WI38 (cell line): Measurements from ENCODE around the gene PDSS2.

Experiments
- H3K4me3 ChIP-seq: 2 replicates; pipeline ENCODE4 v1.5.1; 2011; ENCODE audit warnings: low read depth, mild to moderate bottlenecking, control low read depth, low read length
- CTCF ChIP-seq: IDR thresholded peaks from 2 replicates; pipeline ENCODE4 v1.5.1; 2012; ENCODE audit warnings: low read depth, mild to moderate bottlenecking, control low read depth, low read length

The PDSS2 gene

DNA sequence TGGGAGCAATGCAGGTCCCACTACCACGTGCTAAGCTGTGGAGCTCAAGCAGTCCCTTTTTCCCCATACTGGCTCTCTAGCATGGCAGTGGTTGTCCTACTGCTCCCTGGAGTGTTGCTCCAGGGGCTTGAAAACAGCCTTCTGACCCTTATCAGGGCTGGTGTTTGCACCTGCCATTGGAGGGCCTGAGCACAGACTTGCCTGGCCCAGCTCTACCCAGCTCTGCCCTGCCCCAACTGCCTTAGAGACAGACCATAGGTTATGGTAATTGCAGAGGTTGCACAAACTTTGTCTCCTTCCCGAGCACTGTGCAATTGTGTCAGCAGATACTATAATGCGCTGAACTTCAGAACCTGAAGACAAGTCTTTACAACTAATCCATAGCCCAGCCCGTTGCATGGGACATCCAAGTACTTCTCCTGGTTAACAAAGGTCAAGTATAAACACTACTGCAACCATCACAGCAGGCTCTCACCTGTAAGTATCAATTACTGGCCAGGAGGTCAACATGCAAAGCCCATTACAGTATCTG lies 58.7 kb downstream of the PDSS2 start:
- no peak for TF ChIP-seq CTCF

GRCh38 chr6:107399935-107400334 lies 59.4 kb downstream of the PDSS2 start:
- TF ChIP-seq CTCF: no peak
- no peak overlapping the region for H3K4me3 ChIP-seq

More for the DNA sequence above, 58.7 kb downstream of the PDSS2 start:
- H3K4me3 ChIP-seq: no peak overlapping the region

DNA sequence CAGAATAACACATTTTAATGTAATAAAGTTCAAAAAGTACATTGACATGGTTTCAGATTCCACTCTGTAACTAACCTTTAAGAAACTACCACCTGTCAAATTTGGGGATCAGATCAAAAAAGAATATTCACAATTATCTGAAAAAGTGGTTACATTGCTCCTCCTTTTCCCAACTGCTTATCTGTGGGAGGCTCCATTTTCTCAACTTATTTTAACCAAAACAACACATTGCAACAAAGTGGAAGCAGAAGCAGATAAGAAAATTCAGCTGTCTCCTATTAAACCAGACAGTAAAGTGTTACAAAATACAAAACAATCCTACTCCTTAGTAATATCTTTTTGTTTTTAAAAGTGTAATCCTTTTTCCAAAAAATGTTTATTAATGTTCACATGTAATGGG lies 61.4 kb downstream of the PDSS2 start:
- no peak overlapping the region for H3K4me3 ChIP-seq
- TF ChIP-seq CTCF: no peak

DNA sequence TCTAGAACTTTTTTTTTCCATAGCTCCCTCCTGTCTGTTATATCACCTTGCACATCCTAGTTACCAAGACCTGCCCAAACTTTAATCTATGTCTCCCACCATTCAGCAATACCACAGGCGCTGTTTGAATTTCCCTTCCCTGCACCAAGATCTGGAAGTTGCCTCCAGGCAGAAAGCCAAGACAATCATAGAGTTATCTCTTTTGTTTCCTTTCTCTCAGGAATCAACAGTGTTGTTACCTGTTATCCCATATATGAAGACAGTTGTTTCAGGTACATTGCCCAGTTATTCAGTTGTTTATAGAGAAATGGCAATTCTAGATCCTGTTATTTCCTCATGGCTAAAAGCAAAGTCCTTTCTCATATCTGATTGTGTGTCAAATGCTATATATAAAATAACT lies 63.2 kb downstream of the PDSS2 start:
- H3K4me3 ChIP-seq: no peak overlapping the region
- TF ChIP-seq CTCF: no peak

- no peak overlapping the region for H3K4me3 ChIP-seq
- no peak for TF ChIP-seq CTCF
Observed at GRCh38 chr6:107392069-107392468, 67.3 kb downstream of the PDSS2 start.

GRCh38 chr6:107390685-107391435 lies 68.5 kb downstream of the PDSS2 start:
- TF ChIP-seq CTCF: no peak
- no peak overlapping the region for H3K4me3 ChIP-seq

- TF ChIP-seq CTCF: no peak
- H3K4me3 ChIP-seq: no peak overlapping the region
Observed at GRCh38 chr6:107390056-107390455, 69.3 kb downstream of the PDSS2 start.
